ENCODE data around the gene HEMK1. TPM values are rescaled to one million over a fixed set of nuclear protein-coding genes. Genes with fewer than 3 reads are reported as not detected.

HEMK1 gene, protein sequence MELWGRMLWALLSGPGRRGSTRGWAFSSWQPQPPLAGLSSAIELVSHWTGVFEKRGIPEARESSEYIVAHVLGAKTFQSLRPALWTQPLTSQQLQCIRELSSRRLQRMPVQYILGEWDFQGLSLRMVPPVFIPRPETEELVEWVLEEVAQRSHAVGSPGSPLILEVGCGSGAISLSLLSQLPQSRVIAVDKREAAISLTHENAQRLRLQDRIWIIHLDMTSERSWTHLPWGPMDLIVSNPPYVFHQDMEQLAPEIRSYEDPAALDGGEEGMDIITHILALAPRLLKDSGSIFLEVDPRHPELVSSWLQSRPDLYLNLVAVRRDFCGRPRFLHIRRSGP
- total RNA-seq, result 10 to 100 TPM; 24.1 to 25.8 TPM
- polyA plus RNA-seq (2013, experiment 1 of 2), result 21.2 TPM
- polyA plus RNA-seq (2013, experiment 2 of 2), result 19.8 TPM
- long read RNA-seq, experiment 1, full-length matches to known transcripts, result 4 of 7 reads
- long read RNA-seq, experiment 1, partial matches to known transcripts, result 2 of 7 reads
- long read RNA-seq, experiment 1, other reads (novel, unspliced or antisense), result 1 of 7 reads
- long read RNA-seq, experiment 2, full-length matches to known transcripts, result 17 of 39 reads
- long read RNA-seq, experiment 2, partial matches to known transcripts, result 6 of 39 reads
- long read RNA-seq, experiment 2, other reads (novel, unspliced or antisense), result 16 of 39 reads
- long read RNA-seq, experiment 3, full-length matches to known transcripts, result 28 of 55 reads
- long read RNA-seq, experiment 3, partial matches to known transcripts, result 4 of 55 reads
- long read RNA-seq, experiment 3, other reads (novel, unspliced or antisense), result 23 of 55 reads
- long read RNA-seq, experiment 4, full-length matches to known transcripts, result 31 of 53 reads
- long read RNA-seq, experiment 4, partial matches to known transcripts, result 2 of 53 reads
- long read RNA-seq, experiment 4, other reads (novel, unspliced or antisense), result 20 of 53 reads

DNA sequence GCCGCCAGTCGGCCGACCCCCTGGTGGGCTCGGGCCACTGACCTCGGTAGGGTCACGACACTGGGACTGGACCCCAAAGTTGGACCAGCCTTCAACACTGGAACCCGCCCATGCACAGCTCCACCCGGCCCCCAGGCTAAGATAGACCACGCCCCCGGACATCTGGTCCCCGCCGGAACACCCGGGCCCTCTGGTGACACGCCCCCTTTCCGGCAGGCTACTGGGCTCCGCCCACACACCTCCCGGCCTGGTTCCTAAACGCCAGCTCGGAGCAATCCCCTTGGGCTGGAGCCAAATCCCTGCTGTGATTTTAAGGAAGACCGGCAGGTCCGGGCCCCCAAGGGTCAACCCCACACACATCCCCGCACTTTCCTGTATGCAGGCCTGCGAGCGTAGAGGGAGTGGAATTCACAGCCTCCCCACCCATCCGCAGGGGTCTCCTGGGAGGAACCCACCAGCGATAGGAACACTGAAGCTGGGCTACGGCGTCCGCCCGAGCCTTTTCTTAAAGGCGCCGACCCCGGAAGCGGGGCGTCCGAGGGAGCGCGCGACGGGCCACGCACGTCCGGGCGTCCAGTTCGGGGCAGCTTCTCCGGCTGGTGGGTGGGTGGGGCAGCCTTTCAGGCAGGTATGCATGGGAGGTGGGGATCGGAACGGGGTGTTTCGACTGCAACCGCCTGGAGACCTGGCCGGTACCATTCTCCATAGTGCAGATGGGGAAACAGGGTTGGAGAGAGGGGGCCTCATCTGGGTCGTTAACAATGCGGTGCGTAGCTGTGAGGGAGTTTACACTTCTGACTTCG lies at the start of gene HEMK1:
TSS of gene HEMK1 (plus strand) at position 576 of the 803 bp plus-strand sequence. CDS start 1,583 bp downstream, outside the sequence.
- DNase-seq, result peak; percentile 98
- Histone ChIP-seq H3K27me3 (ENCODE audit: control insufficient read depth, insufficient read depth, low read length, poor library complexity, severe bottlenecking) (peaks cover 10% of the 10 kb centered on the region), H3K27ac (ENCODE audit: low read depth, low read length) (peak within 1 kb of the TSS; percentile 52), H3K9me3 (ENCODE audit: control insufficient read depth, low read length) (no peaks in the 10 kb centered on the region), H3K4me3 (ENCODE audit: low read length) (peak within 1 kb of the TSS; percentile 98), H3K4me1 (ENCODE audit: control insufficient read depth, insufficient read depth, low read length) (peaks cover 5% of the 10 kb centered on the region), H3K9ac (ENCODE audit: extremely low read depth, low read length, poor library complexity, severe bottlenecking) (peak within 1 kb of the TSS; percentile 79), H3K36me3 (ENCODE audit: control insufficient read depth, insufficient read depth, low read length) (peaks cover 7% of the 10 kb centered on the region)
- peak within 1 kb of the TSS; percentile 95 for H3K4me3 Mint-ChIP-seq
- H3K27ac Mint-ChIP-seq, result peak within 1 kb of the TSS; percentile 96
- peaks cover 4% of the 10 kb centered on the region for H3K4me1 Mint-ChIP-seq
- 0 to 1% methylated on average over 21 to 55 of the region's 55 CpGs for WGBS, 2 experiments (ENCODE audit: insufficient coverage in 1 of 2, insufficient read length in 1 of 2)
- peaks cover 12% of the 10 kb centered on the region for H3K27me3 Mint-ChIP-seq (ENCODE audit: insufficient read depth)
- H3K9me3 Mint-ChIP-seq, result no peaks in the 10 kb centered on the region
- no peaks in the 10 kb centered on the region for H3K36me3 Mint-ChIP-seq (ENCODE audit: low read depth)
- TF ChIP-seq CTCF (conservative IDR thresholded peaks at IDR 0.05), result no peak

DNA sequence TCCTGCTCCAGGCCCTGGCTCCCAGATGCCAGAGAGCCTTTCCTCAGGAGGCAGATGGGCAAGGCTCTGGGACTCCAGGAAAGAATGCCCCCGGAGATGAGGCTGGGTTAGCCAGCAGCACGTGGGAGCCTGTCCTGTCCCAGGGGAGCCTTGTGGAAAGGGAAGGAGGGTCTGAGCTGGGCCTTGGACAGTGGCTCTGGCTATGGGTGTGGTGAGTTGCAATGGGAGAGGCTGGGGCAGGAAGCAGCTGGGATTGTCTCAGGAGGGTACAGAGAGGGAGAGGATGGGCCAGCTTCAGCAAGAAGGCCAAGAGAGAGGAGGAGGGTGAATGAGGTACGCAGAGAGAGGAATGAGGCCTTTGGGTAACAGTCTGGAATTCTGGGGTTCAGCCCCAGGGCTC lies 48.5 kb upstream of the HEMK1 start:
- peaks cover 50% of the 10 kb centered on the region for H3K4me1 Mint-ChIP-seq
- Histone ChIP-seq H3K36me3 (ENCODE audit: control insufficient read depth, insufficient read depth, low read length) (no peaks in the 10 kb centered on the region), H3K9ac (ENCODE audit: extremely low read depth, low read length, poor library complexity, severe bottlenecking) (no peak overlapping the region), H3K27ac (ENCODE audit: low read depth, low read length) (no peak overlapping the region), H3K9me3 (ENCODE audit: control insufficient read depth, low read length) (no peaks in the 10 kb centered on the region), H3K4me3 (ENCODE audit: low read length) (no peak overlapping the region), H3K4me1 (ENCODE audit: control insufficient read depth, insufficient read depth, low read length) (peaks cover 11% of the 10 kb centered on the region), H3K27me3 (ENCODE audit: control insufficient read depth, insufficient read depth, low read length, poor library complexity, severe bottlenecking) (no peaks in the 10 kb centered on the region)
- no peak overlapping the region for H3K4me3 Mint-ChIP-seq
- no peak for TF ChIP-seq CTCF (conservative IDR thresholded peaks at IDR 0.05)
- peaks cover 1% of the 10 kb centered on the region for H3K27me3 Mint-ChIP-seq (ENCODE audit: insufficient read depth)
- no peak for DNase-seq
- 33 to 62% methylated on average over 1 to 3 of the region's 3 CpGs for WGBS, 2 experiments (ENCODE audit: insufficient coverage in 1 of 2, insufficient read length in 1 of 2)
- no peaks in the 10 kb centered on the region for H3K36me3 Mint-ChIP-seq (ENCODE audit: low read depth)
- peak overlapping the region; percentile 36 for H3K27ac Mint-ChIP-seq
- no peaks in the 10 kb centered on the region for H3K9me3 Mint-ChIP-seq

DNA sequence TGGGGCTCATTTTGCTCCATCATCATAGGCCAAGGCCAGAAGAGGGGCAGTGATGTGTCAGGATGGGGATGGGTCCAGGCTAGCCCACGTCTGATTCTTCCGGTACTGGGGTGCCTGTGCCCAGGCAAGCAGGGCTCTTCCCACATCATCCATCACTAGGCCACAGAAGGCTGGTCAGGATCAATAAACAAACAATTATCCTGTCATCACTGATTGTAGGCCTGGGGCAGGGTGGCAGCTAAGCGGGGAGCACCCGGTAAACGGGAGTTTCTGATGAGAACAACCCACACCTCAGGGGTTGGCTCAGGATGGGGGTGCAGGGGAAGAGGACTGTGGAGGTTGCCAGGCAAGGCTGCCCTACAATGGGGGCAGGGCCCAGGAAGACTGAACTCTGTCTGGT lies 47.8 kb upstream of the HEMK1 start:
- H3K4me3 ChIP-seq (ENCODE audit: low read length), result no peak overlapping the region
- Mint-ChIP-seq H3K36me3 (ENCODE audit: low read depth) (no peaks in the 10 kb centered on the region), H3K4me3 (no peak overlapping the region), H3K4me1 (peaks cover 44% of the 10 kb centered on the region), H3K27ac (no peak overlapping the region), H3K27me3 (ENCODE audit: insufficient read depth) (peaks cover 1% of the 10 kb centered on the region), H3K9me3 (no peaks in the 10 kb centered on the region)
- H3K4me1 ChIP-seq (ENCODE audit: control insufficient read depth, insufficient read depth, low read length), result peaks cover 4% of the 10 kb centered on the region
- no peak overlapping the region for H3K27ac ChIP-seq (ENCODE audit: low read depth, low read length)
- DNase-seq, result no peak
- no peaks in the 10 kb centered on the region for H3K9me3 ChIP-seq (ENCODE audit: control insufficient read depth, low read length)
- WGBS, 2 experiments (ENCODE audit: insufficient coverage in 1 of 2, insufficient read length in 1 of 2), result 93 to 100% methylated on average over 3 to 5 of the region's 5 CpGs
- no peak for TF ChIP-seq CTCF (conservative IDR thresholded peaks at IDR 0.05)
- no peaks in the 10 kb centered on the region for H3K27me3 ChIP-seq (ENCODE audit: control insufficient read depth, insufficient read depth, low read length, poor library complexity, severe bottlenecking)
- H3K9ac ChIP-seq (ENCODE audit: extremely low read depth, low read length, poor library complexity, severe bottlenecking), result no peak overlapping the region
- no peaks in the 10 kb centered on the region for H3K36me3 ChIP-seq (ENCODE audit: control insufficient read depth, insufficient read depth, low read length)

All from endodermal cell (in vitro differentiated cells).